Measurements from ENCODE around the gene CAB39. TPM values are rescaled to one million over a fixed set of nuclear protein-coding genes. Genes with fewer than 3 reads are reported as not detected.
A peak's percentile ranks its signal among the peaks of the same experiment; 100 is the strongest.

The CAB39 gene
- total and polyA plus RNA-seq, 2 experiments from 2014 or later = 18.7 to 67.5 TPM

- no peak overlapping the region for H3K4me2 ChIP-seq
- H3K4me1 Mint-ChIP-seq = peaks cover 33% of the 10 kb centered on the region
- peaks cover 16% of the 10 kb centered on the region for H3K4me1 ChIP-seq (ENCODE audit: insufficient read depth)
- H2AFZ ChIP-seq = no peak overlapping the region
- H3F3A ChIP-seq (replicated peaks; ENCODE audit: low read depth) = no peaks in the 10 kb centered on the region
- no peaks in the 10 kb centered on the region for H3K27me3 Mint-ChIP-seq (ENCODE audit: insufficient read depth, low read depth, poor library complexity)
- H3K27ac ChIP-seq (ENCODE audit: low read depth) = peak overlapping the region; percentile 42; the same call in 1 of the 2 replicates
- ATAC-seq (no peak), DNase-seq (ENCODE audit: low spot score) (no peak)
- no peak overlapping the region for H3K4me3 ChIP-seq
- TF ChIP-seq STAT1 (IDR thresholded peaks at IDR 0.05; ENCODE audit: unreplicated experiment) = no peak
- no peak for TF ChIP-seq CREB1 (CRISPR knock-in tag; IDR thresholded peaks at IDR 0.05; ENCODE audit: low read depth)
- TF ChIP-seq, protein P1, sequence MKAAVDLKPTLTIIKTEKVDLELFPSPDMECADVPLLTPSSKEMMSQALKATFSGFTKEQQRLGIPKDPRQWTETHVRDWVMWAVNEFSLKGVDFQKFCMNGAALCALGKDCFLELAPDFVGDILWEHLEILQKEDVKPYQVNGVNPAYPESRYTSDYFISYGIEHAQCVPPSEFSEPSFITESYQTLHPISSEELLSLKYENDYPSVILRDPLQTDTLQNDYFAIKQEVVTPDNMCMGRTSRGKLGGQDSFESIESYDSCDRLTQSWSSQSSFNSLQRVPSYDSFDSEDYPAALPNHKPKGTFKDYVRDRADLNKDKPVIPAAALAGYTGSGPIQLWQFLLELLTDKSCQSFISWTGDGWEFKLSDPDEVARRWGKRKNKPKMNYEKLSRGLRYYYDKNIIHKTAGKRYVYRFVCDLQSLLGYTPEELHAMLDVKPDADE (IDR thresholded peaks at IDR 0.05) = no peak
- no peak for TF ChIP-seq CTCF (conservative IDR thresholded peaks at IDR 0.05; ENCODE audit: low read depth in 2 of 2)
- TF ChIP-seq NANOG (IDR thresholded peaks at IDR 0.05; ENCODE audit: borderline replicate concordance) = no peak
- no peak for TF ChIP-seq JUNB (IDR thresholded peaks at IDR 0.05; ENCODE audit: unreplicated experiment)
- TF ChIP-seq REST (IDR thresholded peaks at IDR 0.05; ENCODE audit: unreplicated experiment) = no peak
- TF ChIP-seq, protein P2, sequence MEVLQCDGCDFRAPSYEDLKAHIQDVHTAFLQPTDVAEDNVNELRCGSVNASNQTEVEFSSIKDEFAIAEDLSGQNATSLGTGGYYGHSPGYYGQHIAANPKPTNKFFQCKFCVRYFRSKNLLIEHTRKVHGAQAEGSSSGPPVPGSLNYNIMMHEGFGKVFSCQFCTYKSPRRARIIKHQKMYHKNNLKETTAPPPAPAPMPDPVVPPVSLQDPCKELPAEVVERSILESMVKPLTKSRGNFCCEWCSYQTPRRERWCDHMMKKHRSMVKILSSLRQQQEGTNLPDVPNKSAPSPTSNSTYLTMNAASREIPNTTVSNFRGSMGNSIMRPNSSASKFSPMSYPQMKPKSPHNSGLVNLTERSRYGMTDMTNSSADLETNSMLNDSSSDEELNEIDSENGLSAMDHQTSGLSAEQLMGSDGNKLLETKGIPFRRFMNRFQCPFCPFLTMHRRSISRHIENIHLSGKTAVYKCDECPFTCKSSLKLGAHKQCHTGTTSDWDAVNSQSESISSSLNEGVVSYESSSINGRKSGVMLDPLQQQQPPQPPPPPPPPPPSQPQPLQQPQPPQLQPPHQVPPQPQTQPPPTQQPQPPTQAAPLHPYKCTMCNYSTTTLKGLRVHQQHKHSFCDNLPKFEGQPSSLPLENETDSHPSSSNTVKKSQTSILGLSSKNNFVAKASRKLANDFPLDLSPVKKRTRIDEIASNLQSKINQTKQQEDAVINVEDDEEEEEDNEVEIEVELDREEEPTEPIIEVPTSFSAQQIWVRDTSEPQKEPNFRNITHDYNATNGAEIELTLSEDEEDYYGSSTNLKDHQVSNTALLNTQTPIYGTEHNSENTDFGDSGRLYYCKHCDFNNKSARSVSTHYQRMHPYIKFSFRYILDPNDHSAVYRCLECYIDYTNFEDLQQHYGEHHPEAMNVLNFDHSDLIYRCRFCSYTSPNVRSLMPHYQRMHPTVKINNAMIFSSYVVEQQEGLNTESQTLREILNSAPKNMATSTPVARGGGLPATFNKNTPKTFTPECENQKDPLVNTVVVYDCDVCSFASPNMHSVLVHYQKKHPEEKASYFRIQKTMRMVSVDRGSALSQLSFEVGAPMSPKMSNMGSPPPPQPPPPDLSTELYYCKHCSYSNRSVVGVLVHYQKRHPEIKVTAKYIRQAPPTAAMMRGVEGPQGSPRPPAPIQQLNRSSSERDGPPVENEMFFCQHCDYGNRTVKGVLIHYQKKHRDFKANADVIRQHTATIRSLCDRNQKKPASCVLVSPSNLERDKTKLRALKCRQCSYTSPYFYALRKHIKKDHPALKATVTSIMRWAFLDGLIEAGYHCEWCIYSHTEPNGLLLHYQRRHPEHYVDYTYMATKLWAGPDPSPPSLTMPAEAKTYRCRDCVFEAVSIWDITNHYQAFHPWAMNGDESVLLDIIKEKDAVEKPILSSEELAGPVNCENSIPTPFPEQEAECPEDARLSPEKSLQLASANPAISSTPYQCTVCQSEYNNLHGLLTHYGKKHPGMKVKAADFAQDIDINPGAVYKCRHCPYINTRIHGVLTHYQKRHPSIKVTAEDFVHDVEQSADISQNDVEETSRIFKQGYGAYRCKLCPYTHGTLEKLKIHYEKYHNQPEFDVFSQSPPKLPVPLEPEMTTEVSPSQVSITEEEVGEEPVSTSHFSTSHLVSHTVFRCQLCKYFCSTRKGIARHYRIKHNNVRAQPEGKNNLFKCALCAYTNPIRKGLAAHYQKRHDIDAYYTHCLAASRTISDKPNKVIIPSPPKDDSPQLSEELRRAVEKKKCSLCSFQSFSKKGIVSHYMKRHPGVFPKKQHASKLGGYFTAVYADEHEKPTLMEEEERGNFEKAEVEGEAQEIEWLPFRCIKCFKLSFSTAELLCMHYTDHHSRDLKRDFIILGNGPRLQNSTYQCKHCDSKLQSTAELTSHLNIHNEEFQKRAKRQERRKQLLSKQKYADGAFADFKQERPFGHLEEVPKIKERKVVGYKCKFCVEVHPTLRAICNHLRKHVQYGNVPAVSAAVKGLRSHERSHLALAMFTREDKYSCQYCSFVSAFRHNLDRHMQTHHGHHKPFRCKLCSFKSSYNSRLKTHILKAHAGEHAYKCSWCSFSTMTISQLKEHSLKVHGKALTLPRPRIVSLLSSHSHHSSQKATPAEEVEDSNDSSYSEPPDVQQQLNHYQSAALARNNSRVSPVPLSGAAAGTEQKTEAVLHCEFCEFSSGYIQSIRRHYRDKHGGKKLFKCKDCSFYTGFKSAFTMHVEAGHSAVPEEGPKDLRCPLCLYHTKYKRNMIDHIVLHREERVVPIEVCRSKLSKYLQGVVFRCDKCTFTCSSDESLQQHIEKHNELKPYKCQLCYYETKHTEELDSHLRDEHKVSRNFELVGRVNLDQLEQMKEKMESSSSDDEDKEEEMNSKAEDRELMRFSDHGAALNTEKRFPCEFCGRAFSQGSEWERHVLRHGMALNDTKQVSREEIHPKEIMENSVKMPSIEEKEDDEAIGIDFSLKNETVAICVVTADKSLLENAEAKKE (CRISPR knock-in tag; IDR thresholded peaks at IDR 0.05) = no peak
- TF ChIP-seq ZNF331 (CRISPR knock-in tag; IDR thresholded peaks at IDR 0.05; ENCODE audit: low read depth) = no peak
- no peak for TF ChIP-seq EZH2 (IDR thresholded peaks at IDR 0.05; ENCODE audit: low read depth, unreplicated experiment)
- no peak for TF ChIP-seq EZH2phosphoT487 (IDR thresholded peaks at IDR 0.05; ENCODE audit: unreplicated experiment)
- no peak for TF ChIP-seq POLR2AphosphoS5 (IDR thresholded peaks at IDR 0.05; ENCODE audit: low read depth)
- TF ChIP-seq ZNF114 (CRISPR knock-in tag; IDR thresholded peaks at IDR 0.05) = no peak
- H4K20me1 ChIP-seq (replicated peaks; ENCODE audit: insufficient read depth) = peaks cover 19% of the 10 kb centered on the region
- no peaks in the 10 kb centered on the region for H3K9me3 Mint-ChIP-seq
- no peaks in the 10 kb centered on the region for H3K36me3 ChIP-seq (ENCODE audit: insufficient read depth)
- H3K79me2 ChIP-seq (replicated peaks; ENCODE audit: insufficient read depth) = peaks cover 100% of the 10 kb centered on the region
- 0 out of 3 replicates have a peak, but pooled peaks cover 2% of the 10 kb centered on the region for H3K36me3 Mint-ChIP-seq (ENCODE audit: low read depth)
- H3K4me3 Mint-ChIP-seq = no peak overlapping the region
- no peaks in the 10 kb centered on the region for H3K27me3 ChIP-seq (ENCODE audit: insufficient read depth)
- no peak overlapping the region for H3K27ac Mint-ChIP-seq
- no peaks in the 10 kb centered on the region for H3K9me2 ChIP-seq (ENCODE audit: insufficient read depth)
Measured at GRCh38 chr2:230738391-230738811, 25.8 kb downstream of the CAB39 start.
